CMK (cell line): Measurements from ENCODE around the gene S100A1.
"Not testable (repeated sequence)": the region's sequence is repeated elsewhere in the genome, so short reads cannot be mapped to it uniquely, and the experiment has no call there.

Source experiments
- DNase-seq: peaks from one replicate; pipeline ENCODE4 v3.0.0-alpha.2; 2010; ENCODE audit warnings: low read depth

The S100A1 gene

DNA sequence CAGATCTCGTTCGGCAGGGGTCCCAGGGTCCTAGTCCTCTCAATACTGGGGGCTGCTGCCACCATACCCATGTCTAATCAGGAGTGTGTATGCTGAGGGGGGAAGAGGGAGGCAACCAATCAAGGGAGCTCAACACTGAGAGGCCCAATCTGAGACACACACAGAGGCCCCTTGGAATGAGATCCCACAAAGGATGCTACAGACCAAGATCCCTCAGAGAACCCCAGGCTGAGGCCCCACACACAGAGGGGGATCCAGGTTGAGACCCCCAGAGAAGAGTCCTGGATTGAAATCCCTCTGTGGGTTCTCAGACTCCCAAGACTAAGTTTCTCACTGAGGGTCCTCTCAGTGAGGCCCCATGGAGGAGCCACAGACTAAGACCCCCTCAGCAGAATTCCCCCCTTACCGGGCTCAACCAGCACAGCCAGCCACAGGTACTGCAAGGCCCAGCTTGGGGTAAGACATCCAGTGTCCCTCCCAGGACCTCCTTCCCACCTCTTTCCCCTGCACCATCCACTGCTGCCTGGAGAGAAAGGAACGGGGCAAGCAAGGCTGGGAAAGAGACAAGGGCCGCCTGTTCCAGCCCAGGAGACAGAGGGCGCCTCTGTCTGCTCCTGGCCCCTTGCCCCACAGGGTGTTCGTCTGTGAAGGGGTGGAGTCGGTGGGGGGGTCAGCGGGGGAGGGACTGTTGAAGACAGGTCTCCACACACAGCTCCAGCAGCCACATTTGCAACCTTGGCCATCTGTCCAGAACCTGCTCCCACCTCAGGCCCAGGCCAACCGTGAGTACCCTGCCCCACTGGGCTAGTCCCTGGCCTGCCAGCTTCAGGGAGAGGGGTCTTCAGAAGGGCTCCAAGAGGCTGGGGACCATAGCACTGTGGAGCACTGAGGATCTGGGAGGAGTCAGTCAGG is at the start of gene S100A1:
TSS of gene S100A1 (plus strand) at position 720 of the 912 bp plus-strand sequence. CDS start 2,088 bp downstream, outside the sequence.
- no peak for DNase-seq

DNA sequence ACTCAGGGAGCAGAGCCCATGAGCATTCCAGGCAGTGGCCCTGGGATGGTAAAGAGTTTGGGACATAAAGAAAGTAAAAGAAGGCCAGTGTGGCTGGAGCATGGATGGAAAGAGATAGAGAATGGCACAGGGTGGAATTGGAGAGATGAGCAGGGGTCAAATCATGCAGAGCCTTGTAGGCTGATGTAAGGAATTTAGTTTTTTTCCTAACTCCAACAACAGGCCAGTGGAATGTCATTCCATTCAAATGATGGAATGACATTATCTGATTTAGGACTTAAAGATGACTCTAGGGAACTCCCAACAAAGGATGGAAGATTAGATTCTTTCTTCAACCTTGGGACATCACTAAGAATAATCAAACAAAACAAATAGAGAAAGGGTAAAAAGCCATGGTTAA is 49.7 kb upstream of the S100A1 start:
- DNase-seq = no peak

DNA sequence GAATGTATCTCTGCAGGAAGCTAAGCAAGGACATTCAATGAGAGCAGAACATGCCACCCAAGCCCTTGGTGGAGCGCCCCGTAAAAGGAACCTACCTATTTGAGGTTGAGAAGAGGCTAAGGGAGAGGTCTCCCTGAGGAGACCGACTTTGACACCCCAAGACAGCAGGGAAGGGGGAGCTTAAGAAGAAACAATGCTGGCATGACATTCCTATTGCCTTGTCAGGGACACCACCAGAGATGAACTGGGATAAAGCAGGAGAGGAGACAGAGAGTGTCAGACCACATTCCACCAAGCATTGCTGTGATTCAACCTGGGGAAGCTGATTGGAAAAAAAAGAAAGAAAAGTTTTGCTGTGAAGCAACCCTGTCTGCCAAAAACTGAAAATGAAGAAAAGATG is 49.3 kb upstream of the S100A1 start:
- no peak for DNase-seq

DNA sequence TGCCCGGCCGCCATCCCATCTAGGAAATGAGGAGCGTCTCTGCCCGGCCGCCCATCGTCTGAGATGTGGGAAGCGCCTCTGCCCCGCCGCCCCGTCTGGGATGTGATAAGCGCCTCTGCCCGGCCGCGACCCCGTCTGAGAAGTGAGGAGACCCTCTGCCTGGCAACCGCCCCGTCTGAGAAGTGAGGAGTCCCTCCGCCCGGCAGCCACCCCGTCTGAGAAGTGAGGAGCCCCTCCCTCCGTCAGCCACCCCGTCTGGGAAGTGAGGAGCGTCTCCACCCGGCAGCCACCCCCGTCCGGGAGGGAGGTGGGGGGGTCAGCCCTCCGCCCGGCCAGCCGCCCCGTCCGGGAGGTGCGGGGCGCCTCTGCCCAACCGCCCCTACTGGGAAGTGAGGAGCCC is 45.4 kb upstream of the S100A1 start:
- DNase-seq = not testable (repeated sequence)

DNA sequence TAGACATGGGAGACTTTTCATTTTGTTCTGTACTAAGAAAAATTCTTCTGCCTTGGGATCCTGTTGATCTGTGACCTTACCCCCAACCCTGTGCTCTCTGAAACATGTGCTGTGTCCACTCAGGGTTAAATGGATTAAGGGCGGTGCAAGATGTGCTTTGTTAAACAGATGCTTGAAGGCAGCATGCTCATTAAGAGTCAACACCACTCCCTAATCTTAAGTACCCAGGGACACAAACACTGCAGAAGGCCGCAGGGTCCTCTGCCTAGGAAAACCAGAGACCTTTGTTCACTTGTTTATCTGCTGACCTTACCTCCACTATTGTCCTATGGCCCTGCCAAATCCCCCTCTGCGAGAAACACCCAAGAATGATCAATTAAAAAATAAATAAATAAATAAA is 44.7 kb upstream of the S100A1 start:
- DNase-seq = not testable (repeated sequence)

DNA sequence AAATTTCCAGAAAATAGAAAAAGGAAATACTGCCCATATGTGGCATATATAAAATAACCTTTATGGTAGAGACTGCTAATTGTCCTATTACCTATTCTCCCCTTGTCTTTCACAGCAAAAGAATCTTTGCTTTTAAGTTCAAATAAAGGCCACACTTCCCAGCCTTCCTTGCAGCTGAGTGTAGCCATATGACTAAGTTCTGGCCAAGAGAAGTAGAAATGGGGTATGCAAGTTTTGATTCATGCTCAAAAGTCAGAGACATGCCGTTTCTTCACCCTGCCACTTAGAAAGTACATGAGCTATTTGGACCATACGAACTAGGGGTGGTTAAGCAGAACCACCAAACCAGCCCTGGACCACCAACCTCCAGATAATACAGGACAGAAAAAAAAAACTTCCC is 44.3 kb upstream of the S100A1 start:
- DNase-seq = no peak

DNA sequence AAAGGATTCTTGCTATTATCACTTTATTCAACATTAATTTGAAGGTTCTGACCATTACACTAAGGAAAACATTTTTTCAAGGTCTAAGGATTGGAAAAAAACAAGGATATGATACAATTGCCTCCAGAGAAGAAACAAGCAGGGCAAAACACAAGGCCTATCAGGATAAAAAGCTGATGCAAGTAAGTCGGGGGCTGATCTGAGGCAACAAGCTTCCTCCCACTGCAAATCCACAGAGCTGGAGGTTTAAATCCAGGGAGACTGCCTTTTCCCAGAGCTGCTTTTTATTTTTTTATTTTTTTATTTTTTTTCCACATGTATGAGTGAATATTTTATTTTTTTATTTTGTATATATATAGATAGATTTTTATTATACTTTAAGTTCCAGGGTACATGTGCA is 43.2 kb upstream of the S100A1 start:
- DNase-seq = no peak

DNA sequence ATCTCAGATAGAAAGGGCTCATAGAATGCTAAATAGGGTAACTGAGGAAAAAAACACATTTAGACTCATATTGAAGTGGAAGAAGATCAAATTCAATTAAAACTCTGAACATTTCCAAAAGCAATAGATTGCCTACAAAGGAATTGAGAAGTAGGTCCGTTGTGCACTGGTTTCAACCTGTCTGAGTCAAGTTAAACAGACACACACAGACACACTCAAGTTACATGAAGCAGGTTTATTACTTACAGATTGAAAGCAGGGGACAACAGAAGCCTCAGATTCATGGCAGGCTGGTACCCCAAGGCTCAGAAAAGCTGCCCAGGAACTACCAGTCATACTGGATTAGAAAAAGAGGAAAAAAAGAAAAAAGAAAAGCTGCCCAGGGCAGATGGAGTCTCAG is 41.9 kb upstream of the S100A1 start:
- no peak for DNase-seq

DNA sequence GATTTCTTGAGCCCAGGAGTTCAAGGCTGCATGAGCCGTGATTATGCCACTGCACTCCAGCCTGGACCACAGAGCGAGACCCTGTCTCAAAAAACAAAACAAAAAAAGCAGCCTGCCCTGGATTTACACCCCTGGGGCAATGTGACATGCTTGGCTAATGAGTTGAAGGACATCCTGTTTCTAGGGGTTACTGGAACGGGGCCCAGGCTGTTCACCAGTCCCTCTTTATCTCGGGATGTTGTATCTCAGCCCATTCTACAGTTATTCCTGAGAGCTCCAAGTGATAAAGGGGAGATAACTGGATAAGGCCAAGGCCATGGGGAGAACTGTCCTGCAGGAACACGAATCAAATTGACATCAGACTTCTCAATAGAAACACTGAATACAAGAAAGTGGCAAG is 40.9 kb upstream of the S100A1 start:
- DNase-seq = no peak

DNA sequence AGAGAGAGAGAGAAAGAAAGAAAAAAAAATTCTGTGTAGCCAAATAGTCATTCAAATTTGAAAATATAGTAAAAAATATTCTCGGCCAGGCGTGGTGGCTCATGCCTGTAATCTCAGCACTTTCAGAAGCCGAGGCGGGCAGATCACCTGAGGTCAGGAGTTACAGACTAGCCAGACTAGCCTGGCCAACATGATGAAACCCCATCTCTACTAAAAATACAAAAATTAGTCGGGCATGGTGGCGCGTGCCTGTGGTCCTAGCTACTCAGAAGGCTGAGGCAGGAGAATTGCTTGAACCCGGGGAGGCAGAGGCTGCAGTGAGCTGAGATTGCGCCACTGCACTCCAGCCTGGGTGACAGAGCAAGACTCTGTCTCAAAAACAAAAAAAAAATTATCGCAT is 40.2 kb upstream of the S100A1 start:
- not testable (repeated sequence) for DNase-seq

DNA sequence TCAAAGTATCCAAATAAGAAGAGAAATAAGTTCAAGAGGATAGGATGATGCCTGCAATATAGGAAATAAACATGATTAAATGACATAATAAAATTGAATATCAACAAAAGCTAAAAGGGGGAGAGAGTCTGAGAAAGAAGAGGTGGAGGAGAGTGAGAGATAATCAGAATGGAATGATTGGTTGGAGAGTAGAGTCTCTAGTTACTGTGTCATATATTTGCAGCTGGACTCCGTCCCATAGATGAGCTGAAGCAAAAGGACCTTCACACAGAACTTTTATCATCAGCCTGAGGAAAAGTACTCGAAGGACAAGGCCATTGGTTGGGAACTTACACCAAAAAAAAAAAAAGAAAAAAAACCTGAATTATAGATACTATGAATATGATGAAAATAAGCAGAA is 39.8 kb upstream of the S100A1 start:
- DNase-seq = no peak

DNA sequence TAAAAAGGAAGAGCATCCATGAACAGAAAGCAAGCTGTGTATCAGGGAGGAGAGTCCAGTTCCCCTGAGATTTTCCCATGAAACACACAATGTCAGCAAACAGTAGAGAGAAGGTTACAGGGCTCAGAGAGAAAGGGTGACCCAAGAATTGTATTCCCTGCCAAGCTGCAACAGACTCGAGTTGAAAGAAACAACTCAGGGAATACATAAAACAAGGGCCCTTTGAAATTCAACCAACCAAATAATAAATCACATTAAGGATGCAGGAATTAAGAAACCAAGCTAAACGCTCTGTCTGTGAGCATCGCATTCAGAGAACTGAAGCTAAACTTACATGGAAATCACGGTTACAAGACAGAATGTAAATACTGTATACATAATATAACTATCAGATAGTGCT is 35.5 kb upstream of the S100A1 start:
- no peak for DNase-seq

DNA sequence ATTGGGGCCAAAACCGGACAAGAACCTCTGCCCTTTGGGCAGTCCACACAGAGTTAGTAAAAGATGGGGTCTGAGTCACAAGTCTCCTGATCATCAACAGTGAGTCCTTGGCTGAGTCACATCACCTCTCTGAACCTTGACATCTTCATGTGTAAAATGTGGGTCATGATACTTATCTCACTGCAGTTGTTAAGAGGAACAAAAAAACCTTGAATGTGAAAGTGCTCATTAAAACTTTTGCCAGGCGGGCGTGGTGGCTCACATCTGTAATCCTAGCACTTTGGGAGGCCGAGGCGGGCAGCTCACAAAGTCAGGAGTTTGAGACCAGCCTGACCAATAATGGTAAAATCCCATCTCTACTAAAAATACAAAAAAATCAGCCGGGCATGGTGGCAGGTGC is 31.0 kb upstream of the S100A1 start:
- DNase-seq = no peak

DNA sequence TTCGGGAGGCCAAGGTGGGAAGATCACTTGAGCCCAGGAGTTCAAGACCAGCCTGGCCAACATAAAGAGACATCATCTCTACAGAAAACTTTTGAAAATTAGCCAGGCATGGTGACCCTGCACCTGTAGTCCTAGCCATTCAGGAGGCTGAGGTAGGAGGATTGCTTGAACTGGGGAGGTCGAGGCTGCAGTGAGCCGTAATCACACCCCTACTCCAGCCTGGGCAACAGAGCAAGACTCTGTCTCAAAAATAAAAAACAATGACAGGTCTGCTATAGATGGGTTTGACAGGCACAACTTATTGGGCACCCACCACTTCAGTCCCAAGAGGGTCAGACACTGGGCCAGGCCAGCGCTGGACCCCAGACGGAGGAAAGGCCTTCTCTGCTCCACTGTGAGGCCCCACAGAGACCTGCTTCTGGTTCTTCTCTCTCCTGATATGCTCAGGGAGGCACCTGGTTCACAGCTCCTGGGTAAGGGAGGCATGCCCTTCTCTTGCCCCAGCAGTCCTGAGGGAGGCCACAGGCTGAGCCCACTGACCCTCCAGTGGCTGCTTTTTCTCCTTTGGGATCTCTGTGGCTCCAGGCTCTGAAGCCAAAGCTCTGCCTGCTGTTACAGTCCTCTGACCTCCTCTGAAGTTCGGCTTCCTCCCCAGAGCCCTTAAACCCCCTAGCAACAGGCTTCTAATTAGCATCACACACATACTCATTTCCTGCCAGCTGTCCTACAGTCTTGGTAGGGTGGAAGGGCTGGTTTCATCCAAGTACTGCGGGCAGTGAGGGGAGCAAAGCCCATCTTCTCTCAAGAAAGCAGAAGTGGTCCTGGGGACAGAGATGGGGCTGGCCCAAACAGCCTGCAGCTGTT is 29.7 kb upstream of the S100A1 start:
- DNase-seq = no peak

DNA sequence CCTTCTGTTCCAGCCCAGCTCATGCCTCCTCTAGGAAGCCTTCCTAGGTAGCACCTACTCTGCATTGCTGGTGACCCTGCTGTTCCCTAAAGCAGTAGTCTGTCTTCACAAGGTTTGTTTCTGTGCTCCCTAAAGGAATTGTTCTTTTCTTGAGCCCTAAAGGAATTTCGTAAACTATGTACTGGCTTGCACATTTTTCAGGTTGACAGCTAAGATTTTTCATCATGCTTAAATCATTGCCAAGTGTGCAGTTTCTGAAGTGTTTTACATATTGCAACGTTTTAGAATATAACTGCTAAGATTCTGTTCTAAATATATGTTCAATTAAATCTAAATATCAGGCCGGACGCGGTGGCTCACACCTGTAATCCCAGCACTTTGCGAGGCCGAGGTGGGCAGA is 28.4 kb upstream of the S100A1 start:
- no peak for DNase-seq

DNA sequence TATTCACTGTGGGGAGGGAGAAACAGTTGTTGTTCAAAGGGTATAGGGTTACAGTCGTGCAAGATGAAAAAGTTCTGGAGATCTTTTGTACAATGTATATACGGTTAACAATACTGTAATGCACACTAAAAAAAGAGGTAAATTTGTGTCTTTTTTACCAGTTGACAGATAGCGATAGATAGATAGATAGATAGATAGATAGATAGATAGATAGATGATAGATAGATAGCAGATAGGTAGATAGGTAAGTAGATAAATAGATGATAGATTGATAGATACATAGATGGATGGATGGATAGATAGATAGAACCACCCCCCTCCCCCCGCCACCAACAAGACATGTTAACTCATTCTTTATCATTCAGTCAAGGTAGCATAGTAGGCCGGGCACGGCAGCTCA is 25.5 kb upstream of the S100A1 start:
- no peak for DNase-seq

DNA sequence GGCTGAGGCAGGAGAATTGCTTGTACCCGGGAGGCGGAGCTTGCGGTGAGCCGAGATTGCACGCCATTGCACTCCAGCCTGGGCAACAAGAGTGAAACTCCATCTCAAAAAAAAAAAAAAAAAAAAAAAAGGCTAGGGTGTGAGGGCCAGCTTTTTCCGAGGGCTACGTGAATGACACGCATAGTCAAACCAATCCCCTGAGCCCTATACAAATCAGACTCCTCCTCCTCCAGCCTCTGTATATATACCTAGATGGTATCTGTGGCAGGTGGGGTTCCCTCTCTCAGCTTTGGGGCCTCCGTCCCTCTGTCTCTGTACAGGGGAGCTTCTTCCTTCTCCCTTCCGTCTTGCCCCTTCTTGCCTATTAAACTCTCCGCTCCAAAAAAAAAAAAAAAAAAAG is 22.0 kb upstream of the S100A1 start:
- no peak for DNase-seq

DNA sequence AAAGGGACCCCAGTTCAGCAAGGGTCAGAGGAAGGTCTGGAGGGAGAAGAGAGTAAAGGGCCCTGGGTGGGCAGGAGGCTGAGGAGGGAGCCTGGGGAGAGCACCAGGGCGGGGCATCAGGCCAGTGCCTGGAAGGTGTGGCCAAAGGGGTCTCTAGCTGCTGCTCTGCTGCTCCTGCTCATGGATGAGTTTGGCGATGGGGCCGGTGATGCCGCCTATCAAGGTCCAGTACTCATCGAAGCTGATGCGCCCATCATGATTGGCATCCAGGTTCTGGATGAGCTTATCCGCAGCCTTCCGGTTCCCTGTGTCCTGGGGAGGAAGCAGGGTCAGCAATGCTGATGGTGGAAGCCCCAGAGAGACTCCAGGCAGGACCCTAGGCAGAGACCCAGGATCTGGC is 20.9 kb upstream of the S100A1 start:
- no peak for DNase-seq

DNA sequence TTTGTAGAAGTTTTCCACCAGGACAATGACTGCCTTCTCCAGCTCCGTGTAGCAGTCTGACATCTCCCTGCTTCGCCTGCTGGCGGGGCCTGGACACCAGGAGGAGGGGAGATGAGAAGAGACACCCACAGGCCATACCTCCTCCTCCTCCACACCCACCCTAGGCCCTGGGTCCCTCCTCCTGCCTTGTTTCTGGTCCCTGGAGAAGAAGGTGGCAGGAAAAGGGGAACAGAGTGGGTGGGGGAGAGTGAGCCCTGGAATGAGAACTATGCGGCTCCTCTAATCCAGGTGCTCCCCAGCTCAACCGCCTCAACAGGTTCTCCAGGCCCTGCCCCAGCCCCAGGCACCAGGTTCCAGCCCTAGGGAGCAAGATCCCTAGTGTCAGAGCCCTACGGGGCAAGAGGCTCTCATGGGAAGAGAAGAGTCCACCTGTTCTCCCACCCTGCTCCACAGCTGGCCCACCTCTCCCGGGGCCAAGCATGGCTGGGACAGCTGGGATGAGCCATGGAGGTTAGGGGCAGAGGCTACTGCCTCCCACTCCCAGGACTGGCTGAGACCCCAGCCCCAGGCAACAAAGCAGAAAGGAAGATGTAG is 20.0 kb upstream of the S100A1 start:
- DNase-seq = no peak

DNA sequence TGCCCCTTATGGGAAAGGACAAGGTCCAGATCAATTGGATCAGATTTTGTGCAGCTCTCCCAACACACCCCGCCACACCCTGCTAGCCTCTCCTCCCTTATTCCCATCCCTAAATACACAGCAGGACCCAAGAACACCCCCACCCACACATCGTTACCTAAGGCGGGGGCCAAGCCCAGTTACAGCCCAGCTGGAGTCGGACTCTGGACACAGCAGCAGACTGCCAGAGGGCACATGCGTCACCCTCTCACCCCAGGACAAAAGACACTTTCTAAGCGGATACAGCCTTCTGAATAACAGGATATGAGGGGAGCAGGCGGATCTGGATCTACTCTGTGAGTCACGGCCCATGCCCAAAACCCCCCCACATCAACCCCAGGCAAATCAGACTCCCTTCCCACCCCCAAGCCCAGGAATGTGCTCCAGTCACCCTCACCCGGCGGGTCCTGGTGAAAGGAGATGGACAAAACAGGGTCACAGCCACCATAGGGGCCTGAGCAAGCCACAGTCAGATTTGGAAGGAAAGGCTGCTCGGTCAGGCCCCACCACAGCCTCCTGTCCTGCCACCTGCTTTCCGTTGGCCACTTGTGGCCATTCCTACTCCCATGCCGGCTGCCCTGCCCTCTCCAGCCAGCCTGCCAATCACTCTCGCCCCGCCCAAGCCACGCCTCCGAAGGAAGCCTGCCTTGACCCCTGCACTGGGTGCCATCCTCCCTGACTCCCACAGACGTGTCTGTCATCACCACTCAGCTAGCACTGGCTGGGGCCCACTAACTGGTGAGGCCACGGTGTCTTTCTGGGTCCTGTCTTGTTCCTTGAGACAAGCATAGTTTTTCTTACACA is 19.3 kb upstream of the S100A1 start:
- no peak for DNase-seq

DNA sequence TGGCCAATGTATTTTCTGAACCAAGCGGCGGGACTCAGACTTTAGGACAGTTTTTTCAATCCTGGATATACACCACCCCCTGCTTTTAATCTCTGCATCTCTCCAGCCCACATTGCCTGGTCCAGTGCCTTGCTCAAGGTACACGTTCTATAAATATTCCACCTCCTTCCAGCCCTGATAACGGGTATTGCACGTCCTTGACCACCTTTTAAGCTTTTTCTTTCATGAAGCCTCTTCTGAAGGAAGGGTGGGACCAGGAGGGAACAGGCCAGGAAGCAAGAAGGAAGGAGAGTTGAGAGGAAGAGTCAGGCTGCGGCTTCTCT is 18.7 kb upstream of the S100A1 start:
- DNase-seq = no peak

DNA sequence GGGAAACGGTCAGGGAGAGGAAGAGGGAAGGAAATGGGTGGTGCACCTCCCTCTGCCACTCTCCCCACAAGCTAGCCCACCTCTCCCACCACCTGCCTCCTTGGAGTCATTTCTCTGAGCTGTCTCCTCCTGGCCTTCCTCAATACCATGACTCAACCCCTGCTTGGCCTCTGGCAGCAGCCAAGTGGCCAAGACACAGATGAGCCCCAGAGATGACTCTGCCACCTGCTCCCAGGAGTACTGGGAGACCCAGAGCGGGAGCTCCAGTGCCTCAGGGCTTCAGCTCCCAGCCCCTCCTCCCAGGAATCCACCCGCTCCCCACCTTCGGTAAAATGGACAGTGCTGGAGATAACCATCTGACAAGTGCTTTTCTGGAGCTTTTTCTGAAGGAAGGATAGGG is 17.9 kb upstream of the S100A1 start:
- no peak for DNase-seq
